ENCODE measurements around the gene GPR17. TPM values are rescaled to one million over a fixed set of nuclear protein-coding genes. Genes with fewer than 3 reads are reported as not detected.

GPR17 gene
- total RNA-seq, 2 experiments from 2014 or later, result 0.22 TPM; not detected in 1

GRCh38 chr2:127681976-127682857 is 36.3 kb downstream of the GPR17 start:
- no peaks in the 10 kb centered on the region for H3K79me2 ChIP-seq (ENCODE audit: insufficient read depth, low read depth, low read length)
- CTCF ChIA-PET (ENCODE audit: unreplicated experiment), result no interaction called here
- no peaks in the 10 kb centered on the region for H3K9me3 ChIP-seq (ENCODE audit: low read length)
- intact Hi-C loops (cut with micrococcal nuclease; ENCODE audit: unreplicated experiment), result no loop called here
- no peak overlapping the region for H2AFZ ChIP-seq (ENCODE audit: low read length)
- no peaks in the 10 kb centered on the region for H3K9me2 ChIP-seq (ENCODE audit: insufficient read depth, low read length)
- TF ChIP-seq EZH2phosphoT487 (IDR thresholded peaks at IDR 0.05; ENCODE audit: borderline replicate concordance, low read depth, low read length) (no peak), CTCF (conservative IDR thresholded peaks at IDR 0.05; ENCODE audit: low read length) (no peak)
- no peaks in the 10 kb centered on the region for H3K36me3 ChIP-seq (ENCODE audit: insufficient read depth, low read length)
- no peaks in the 10 kb centered on the region for H3K4me1 ChIP-seq (ENCODE audit: insufficient read depth, low read length, poor library complexity, severe bottlenecking)
- POLR2A ChIA-PET, result no interaction called here
- no peaks in the 10 kb centered on the region for H4K20me1 ChIP-seq (ENCODE audit: insufficient read depth, low read length)
- no peak overlapping the region for H3K27ac ChIP-seq (ENCODE audit: low read depth, low read length, poor library complexity, severe bottlenecking)
- H3K4me3 ChIP-seq (ENCODE audit: low read depth, low read length, poor library complexity, severe bottlenecking), result no peak overlapping the region
- BruUV-seq (replicated peaks), result no TSS peak
- no peak overlapping the region for H3K4me2 ChIP-seq (ENCODE audit: low read length)
- no peak for DNase-seq (ENCODE audit: low spot score)

GRCh38 chr2:127683056-127683455 is 37.1 kb downstream of the GPR17 start:
- Histone ChIP-seq H3K4me3 (ENCODE audit: low read depth, low read length, poor library complexity, severe bottlenecking) (no peak overlapping the region), H4K20me1 (ENCODE audit: insufficient read depth, low read length) (no peaks in the 10 kb centered on the region), H3K4me1 (ENCODE audit: insufficient read depth, low read length, poor library complexity, severe bottlenecking) (no peaks in the 10 kb centered on the region), H3K79me2 (ENCODE audit: insufficient read depth, low read depth, low read length) (no peaks in the 10 kb centered on the region), H3K27ac (ENCODE audit: low read depth, low read length, poor library complexity, severe bottlenecking) (no peak overlapping the region), H3K9me3 (ENCODE audit: low read length) (peaks cover 4% of the 10 kb centered on the region; the same call in 1 of the 2 replicates), H3K36me3 (ENCODE audit: insufficient read depth, low read length) (no peaks in the 10 kb centered on the region), H3K9me2 (ENCODE audit: insufficient read depth, low read length) (no peaks in the 10 kb centered on the region), H3K4me2 (ENCODE audit: low read length) (no peak overlapping the region), H2AFZ (ENCODE audit: low read length) (no peak overlapping the region)
- ChIA-PET POLR2A (no interaction called here), CTCF (ENCODE audit: unreplicated experiment) (no interaction called here)
- TF ChIP-seq EZH2phosphoT487 (IDR thresholded peaks at IDR 0.05; ENCODE audit: borderline replicate concordance, low read depth, low read length) (no peak), CTCF (conservative IDR thresholded peaks at IDR 0.05; ENCODE audit: low read length) (no peak)
- DNase-seq (ENCODE audit: low spot score), result no peak
- BruUV-seq (replicated peaks), result no TSS peak
- intact Hi-C loops (cut with micrococcal nuclease; ENCODE audit: unreplicated experiment), result no loop called here

- no peak for DNase-seq (ENCODE audit: low spot score)
- ChIA-PET CTCF (ENCODE audit: unreplicated experiment) (no interaction called here), POLR2A (no interaction called here)
- Histone ChIP-seq H3K4me3 (ENCODE audit: low read depth, low read length, poor library complexity, severe bottlenecking) (no peak overlapping the region), H3K27ac (ENCODE audit: low read depth, low read length, poor library complexity, severe bottlenecking) (no peak overlapping the region), H3K9me2 (ENCODE audit: insufficient read depth, low read length) (no peaks in the 10 kb centered on the region), H4K20me1 (ENCODE audit: insufficient read depth, low read length) (no peaks in the 10 kb centered on the region), H2AFZ (ENCODE audit: low read length) (no peak overlapping the region), H3K36me3 (ENCODE audit: insufficient read depth, low read length) (no peaks in the 10 kb centered on the region), H3K79me2 (ENCODE audit: insufficient read depth, low read depth, low read length) (no peaks in the 10 kb centered on the region), H3K9me3 (ENCODE audit: low read length) (peaks cover 11% of the 10 kb centered on the region), H3K4me2 (ENCODE audit: low read length) (no peak overlapping the region), H3K4me1 (ENCODE audit: insufficient read depth, low read length, poor library complexity, severe bottlenecking) (no peaks in the 10 kb centered on the region)
- intact Hi-C loops (cut with micrococcal nuclease; ENCODE audit: unreplicated experiment), result no loop called here
- TF ChIP-seq CTCF (conservative IDR thresholded peaks at IDR 0.05; ENCODE audit: low read length) (no peak), EZH2phosphoT487 (IDR thresholded peaks at IDR 0.05; ENCODE audit: borderline replicate concordance, low read depth, low read length) (no peak)
- no TSS peak for BruUV-seq (replicated peaks)
These were observed 37.8 kb downstream of the GPR17 start for GRCh38 chr2:127683757-127684156.

Measured in OCI-LY7 (cell line).